ENCODE data around the gene NONO.

DNA sequence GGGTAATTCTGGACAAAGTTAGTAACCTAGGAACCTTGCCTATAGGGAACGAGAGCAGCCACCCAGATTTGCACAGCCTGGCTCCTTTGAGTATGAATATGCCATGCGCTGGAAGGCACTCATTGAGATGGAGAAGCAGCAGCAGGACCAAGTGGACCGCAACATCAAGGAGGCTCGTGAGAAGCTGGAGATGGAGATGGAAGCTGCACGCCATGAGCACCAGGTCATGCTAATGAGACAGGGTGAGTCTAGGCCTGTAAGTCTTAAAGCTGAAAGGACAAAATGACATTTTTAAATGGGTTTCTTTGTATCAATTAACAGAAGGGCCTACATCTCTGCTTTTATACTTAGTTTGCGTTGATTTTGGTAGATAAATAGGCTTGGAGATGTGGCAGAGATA, 13.4 kb downstream of the NONO start:
- TF ChIP-seq, protein P1, sequence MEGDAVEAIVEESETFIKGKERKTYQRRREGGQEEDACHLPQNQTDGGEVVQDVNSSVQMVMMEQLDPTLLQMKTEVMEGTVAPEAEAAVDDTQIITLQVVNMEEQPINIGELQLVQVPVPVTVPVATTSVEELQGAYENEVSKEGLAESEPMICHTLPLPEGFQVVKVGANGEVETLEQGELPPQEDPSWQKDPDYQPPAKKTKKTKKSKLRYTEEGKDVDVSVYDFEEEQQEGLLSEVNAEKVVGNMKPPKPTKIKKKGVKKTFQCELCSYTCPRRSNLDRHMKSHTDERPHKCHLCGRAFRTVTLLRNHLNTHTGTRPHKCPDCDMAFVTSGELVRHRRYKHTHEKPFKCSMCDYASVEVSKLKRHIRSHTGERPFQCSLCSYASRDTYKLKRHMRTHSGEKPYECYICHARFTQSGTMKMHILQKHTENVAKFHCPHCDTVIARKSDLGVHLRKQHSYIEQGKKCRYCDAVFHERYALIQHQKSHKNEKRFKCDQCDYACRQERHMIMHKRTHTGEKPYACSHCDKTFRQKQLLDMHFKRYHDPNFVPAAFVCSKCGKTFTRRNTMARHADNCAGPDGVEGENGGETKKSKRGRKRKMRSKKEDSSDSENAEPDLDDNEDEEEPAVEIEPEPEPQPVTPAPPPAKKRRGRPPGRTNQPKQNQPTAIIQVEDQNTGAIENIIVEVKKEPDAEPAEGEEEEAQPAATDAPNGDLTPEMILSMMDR (IDR thresholded peaks at IDR 0.05; ENCODE audit: low read depth, low read length, poor library complexity, severe bottlenecking): no peak
- no peak for TF ChIP-seq EZH2phosphoT487 (IDR thresholded peaks at IDR 0.05; ENCODE audit: borderline replicate concordance, low read length)
